ENCODE measurements around the gene MEF2D.

Gene MEF2D

GRCh38 chr1:156476501-156477298 lies 23.9 kb downstream of the MEF2D start:
- H3K36me3 ChIP-seq = peaks cover 100% of the 10 kb centered on the region
- peaks cover 0 to 4% of the 10 kb centered on the region in 2 experiments for H3K4me1 ChIP-seq (ENCODE audit: control insufficient read depth in 1 of 2, insufficient read depth in 1 of 2, low read depth in 1 of 2, low read length in 1 of 2)
- H3K27ac ChIP-seq = no peak overlapping the region

GRCh38 chr1:156475568-156476500 lies 24.7 kb downstream of the MEF2D start:
- Histone ChIP-seq H3K9me3 (no peaks in the 10 kb centered on the region), H3K4me1 (ENCODE audit: control insufficient read depth in 1 of 2, insufficient read depth in 1 of 2, low read depth in 1 of 2, low read length in 1 of 2) (peaks cover 0 to under 1% of the 10 kb centered on the region in 2 experiments), H3K27me3 (no peaks in the 10 kb centered on the region), H3K36me3 (peaks cover 100% of the 10 kb centered on the region), H3K4me3 (ENCODE audit: low read depth in 1 of 2, low read length in 1 of 2) (no peak overlapping the region), H3K27ac (no peak overlapping the region)
- no peak for TF ChIP-seq CTCF (IDR thresholded peaks at IDR 0.05)

More at GRCh38 chr1:156476501-156477298, 23.9 kb downstream of the MEF2D start:
- Histone ChIP-seq H3K4me3 (ENCODE audit: low read depth in 1 of 2, low read length in 1 of 2) (no peak overlapping the region), H3K9me3 (no peaks in the 10 kb centered on the region), H3K27me3 (no peaks in the 10 kb centered on the region)
- TF ChIP-seq CTCF (IDR thresholded peaks at IDR 0.05) = no peak

- no peak overlapping the region for H3K4me3 ChIP-seq (ENCODE audit: low read depth in 1 of 2, low read length in 1 of 2)
- H3K9me3 ChIP-seq = no peaks in the 10 kb centered on the region
- no peaks in the 10 kb centered on the region for H3K4me1 ChIP-seq (ENCODE audit: control insufficient read depth in 1 of 2, insufficient read depth in 1 of 2, low read depth in 1 of 2, low read length in 1 of 2)
- TF ChIP-seq CTCF (IDR thresholded peaks at IDR 0.05) = no peak
- no peaks in the 10 kb centered on the region for H3K27me3 ChIP-seq
- peaks cover 100% of the 10 kb centered on the region for H3K36me3 ChIP-seq
- H3K27ac ChIP-seq = no peak overlapping the region
Observed at GRCh38 chr1:156474966-156475365, 25.6 kb downstream of the MEF2D start.

GRCh38 chr1:156471496-156472490 lies 28.8 kb downstream of the MEF2D start:
- no peaks in the 10 kb centered on the region for H3K4me1 ChIP-seq (ENCODE audit: control insufficient read depth in 1 of 2, insufficient read depth in 1 of 2, low read depth in 1 of 2, low read length in 1 of 2)
- H3K27ac ChIP-seq = peak overlapping the region; percentile 17
- H3K4me3 ChIP-seq (ENCODE audit: low read depth in 1 of 2, low read length in 1 of 2) = no peak overlapping the region
- H3K36me3 ChIP-seq = peaks cover 100% of the 10 kb centered on the region
- H3K27me3 ChIP-seq = no peaks in the 10 kb centered on the region
- TF ChIP-seq CTCF (IDR thresholded peaks at IDR 0.05) = no peak
- H3K9me3 ChIP-seq = no peaks in the 10 kb centered on the region

- TF ChIP-seq CTCF (IDR thresholded peaks at IDR 0.05) = no peak
- Histone ChIP-seq H3K36me3 (peaks cover 100% of the 10 kb centered on the region), H3K27ac (no peak overlapping the region), H3K9me3 (no peaks in the 10 kb centered on the region), H3K4me1 (ENCODE audit: control insufficient read depth in 1 of 2, insufficient read depth in 1 of 2, low read depth in 1 of 2, low read length in 1 of 2) (no peaks in the 10 kb centered on the region), H3K4me3 (ENCODE audit: low read depth in 1 of 2, low read length in 1 of 2) (no peak overlapping the region), H3K27me3 (no peaks in the 10 kb centered on the region)
Observed at GRCh38 chr1:156470473-156470872, 30.1 kb downstream of the MEF2D start.

Data from neutrophil (primary cell).